Measurements from ENCODE around the gene LRP3.

- TF ChIP-seq, protein P1, sequence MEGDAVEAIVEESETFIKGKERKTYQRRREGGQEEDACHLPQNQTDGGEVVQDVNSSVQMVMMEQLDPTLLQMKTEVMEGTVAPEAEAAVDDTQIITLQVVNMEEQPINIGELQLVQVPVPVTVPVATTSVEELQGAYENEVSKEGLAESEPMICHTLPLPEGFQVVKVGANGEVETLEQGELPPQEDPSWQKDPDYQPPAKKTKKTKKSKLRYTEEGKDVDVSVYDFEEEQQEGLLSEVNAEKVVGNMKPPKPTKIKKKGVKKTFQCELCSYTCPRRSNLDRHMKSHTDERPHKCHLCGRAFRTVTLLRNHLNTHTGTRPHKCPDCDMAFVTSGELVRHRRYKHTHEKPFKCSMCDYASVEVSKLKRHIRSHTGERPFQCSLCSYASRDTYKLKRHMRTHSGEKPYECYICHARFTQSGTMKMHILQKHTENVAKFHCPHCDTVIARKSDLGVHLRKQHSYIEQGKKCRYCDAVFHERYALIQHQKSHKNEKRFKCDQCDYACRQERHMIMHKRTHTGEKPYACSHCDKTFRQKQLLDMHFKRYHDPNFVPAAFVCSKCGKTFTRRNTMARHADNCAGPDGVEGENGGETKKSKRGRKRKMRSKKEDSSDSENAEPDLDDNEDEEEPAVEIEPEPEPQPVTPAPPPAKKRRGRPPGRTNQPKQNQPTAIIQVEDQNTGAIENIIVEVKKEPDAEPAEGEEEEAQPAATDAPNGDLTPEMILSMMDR (IDR thresholded peaks at IDR 0.05; ENCODE audit: insufficient read depth, low read depth, low read length): no peak
- TF ChIP-seq EZH2 (IDR thresholded peaks at IDR 0.05; ENCODE audit: insufficient read depth, low read length): no peak
These were observed 36.2 kb upstream of the LRP3 start for GRCh38 chr19:33157906-33158305.

Measured in astrocyte (in vitro differentiated cells and primary cell).